ENCODE data around the gene PRKCE. TPM values are rescaled to one million over a fixed set of nuclear protein-coding genes. Genes with fewer than 3 reads are reported as not detected.
"Not testable (repeated sequence)": the region's sequence is repeated elsewhere in the genome, so short reads cannot be mapped to it uniquely, and the experiment has no call there.

PRKCE gene
- total RNA-seq, 1 experiment from 2014 or later = 4.9 TPM

DNA sequence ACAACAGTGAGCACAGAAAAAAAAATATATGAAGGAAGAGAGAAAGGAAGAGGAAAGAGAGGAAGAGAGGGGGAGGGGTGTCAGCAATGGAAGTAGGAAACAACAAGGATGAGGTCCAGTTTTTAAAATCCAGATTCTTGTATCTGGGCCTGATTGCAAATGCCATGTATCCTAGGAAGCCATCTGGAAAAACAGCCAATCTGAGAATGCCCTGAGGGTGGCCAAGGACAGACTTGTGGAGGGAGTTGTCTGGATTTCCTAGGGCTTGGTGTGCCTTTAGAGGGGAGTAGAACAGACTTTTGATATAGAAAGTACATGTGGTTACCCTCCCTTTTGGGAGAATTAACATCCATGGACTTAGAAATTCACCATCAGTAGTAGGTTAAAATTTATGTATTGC, 47.1 kb downstream of the PRKCE start:
- DNase-seq (ENCODE audit: low read depth) = peak; percentile 17

DNA sequence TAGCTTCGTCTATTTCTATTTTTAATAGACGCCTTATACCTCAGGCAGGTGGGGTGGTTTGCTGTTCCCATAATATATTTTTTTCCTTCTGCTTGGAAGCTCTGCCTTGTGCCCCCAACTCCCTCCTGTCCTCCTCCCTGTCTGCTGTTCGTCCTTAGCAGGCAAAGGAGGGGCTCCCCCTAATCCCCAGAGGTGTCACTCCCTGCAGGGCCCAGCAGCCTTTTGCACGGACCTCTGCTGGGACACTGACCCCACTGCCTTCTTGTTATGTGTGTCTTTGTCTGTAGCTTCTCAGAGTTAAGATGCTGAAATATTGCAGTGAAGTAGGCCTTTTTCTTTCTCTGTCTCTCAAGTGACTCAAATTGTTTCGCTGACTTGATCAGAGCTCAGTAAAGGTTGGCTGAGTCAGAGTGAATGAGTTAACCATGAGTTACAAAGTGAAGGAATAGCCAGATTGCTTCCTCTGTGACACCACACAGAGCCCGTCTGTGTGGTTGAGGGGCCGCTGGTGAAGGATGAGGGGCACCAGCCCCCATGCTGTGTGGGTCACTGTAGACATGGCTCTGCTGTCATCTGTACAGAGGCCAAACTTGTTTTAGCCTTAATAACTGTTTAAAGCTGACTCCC, 47.7 kb downstream of the PRKCE start:
- DNase-seq (ENCODE audit: low read depth) = peak; percentile 75

DNA sequence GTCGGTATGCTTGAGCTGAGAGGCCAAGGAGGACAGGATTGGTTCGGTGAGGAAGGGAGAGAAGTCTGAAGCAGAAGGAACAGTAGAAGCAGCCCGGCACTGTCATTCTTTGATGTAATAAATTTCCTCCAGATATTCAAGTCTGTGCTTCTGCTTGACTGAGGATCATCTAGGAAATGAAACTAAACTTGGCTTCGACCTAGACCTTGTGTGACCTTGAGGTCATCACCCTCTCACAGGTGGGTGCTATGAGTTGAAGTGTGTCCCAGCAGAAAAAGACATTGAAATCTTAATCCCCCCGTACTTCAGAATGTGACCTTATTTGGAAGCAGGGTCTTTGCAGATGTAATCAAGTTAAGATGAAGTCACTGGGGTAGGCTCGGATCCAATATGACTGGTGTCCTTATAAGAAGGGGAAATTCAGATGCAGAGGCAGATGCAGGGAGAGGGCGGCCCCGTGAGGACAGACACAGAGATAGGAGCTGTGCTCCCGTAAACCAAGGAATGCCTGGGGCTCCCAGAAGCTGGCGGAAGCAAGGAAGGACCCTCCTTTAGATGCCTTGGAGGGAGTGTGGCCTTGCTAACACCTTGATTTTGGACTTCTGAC, 49.0 kb downstream of the PRKCE start:
- DNase-seq (ENCODE audit: low read depth) = no peak

DNA sequence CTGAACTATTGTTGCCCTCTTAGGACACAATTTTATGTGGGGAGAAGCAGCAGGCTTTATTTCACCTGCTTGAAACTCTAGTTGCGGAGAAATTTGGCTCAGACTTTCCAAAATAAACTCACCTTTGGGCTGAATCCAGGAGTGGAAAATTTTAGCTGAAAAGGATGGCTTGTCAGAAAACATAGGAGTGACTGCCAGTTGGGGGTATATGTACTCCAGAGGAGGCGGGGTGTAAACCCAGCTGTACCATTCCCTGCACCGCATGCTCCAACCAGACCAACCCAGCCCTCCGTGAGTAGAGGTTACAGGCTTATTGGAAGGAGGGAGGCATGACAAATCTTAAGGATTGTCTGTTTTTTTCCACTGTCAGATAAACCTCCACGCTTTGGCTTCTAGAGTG, 53.8 kb downstream of the PRKCE start:
- no peak for DNase-seq (ENCODE audit: low read depth)

DNA sequence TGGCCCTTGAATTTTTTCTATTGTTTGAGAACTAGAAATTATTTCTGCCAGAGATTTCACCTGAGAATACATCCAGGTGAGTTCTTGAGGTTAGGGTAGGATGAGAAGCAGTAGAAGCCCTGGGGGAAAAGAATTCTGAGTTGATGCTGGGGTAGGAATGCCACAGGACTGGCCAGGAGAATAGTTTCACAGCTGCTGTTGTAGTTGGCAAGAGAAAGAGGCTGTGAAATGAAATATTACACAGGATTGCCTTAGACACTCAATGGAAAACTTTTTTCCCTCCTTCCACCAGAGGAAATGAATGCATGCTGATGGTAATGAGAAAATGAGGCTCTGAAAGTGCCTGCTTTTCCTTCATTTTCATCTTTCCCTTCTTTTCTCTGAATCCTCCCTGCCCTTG, 54.6 kb downstream of the PRKCE start:
- DNase-seq (ENCODE audit: low read depth) = no peak

DNA sequence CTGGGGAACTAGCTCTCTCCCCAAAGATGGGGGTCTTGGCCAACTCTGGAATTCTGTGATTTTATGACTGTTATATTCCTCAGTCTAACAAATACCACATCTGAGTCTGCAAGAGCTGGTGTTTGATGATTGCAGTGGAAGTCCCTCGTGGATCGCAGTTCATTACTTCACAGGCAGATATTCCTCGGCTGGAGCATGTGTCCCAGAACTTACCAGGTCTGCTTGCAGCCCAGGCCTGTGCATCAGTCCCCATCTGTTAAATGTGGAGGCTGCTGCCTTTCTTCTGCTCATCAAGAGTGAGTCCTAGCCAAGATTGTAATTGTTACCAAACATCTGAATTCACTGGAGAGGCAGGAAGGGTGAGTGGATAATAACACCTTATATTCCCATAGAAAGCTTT, 55.5 kb downstream of the PRKCE start:
- DNase-seq (ENCODE audit: low read depth) = no peak

DNA sequence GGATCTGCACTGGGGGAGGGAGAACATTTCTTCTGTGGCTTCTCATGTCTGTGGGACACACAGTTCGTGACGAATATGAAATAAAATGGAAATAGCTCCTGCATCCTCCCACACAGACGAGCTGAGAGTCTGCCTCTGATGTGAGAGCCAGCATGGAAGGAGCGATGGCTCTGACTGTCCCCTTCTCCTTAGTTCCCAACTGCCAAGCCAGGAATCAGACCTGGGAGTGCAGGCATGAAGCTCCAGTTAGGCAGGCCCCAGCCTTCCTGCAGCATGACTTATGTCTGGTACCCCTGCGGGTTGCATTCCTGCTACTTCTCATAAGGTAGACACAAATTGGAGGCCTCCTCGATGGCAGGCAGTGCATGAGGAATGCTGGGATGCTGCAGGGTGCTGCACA, 56.2 kb downstream of the PRKCE start:
- DNase-seq (ENCODE audit: low read depth) = no peak

DNA sequence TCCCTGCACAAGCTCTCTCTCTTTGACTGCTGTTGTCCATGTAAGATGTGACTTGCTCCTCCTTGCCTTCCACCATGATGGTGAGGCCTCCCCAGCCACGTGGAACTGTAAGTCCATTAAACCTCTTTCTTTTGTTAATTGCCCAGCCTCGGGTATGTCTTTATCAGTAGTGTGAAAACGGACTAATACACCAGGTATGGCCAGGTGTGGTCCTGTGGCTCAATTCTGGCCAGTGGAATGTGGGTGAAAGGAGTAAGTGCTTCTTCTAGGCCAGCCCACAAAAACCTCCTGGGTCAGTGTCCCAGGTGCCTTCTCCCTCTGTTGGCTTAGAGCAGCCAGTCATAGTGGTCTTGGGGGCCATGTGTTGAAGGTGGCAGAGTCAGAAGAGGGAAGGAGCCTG, 57.0 kb downstream of the PRKCE start:
- no peak for DNase-seq (ENCODE audit: low read depth)

DNA sequence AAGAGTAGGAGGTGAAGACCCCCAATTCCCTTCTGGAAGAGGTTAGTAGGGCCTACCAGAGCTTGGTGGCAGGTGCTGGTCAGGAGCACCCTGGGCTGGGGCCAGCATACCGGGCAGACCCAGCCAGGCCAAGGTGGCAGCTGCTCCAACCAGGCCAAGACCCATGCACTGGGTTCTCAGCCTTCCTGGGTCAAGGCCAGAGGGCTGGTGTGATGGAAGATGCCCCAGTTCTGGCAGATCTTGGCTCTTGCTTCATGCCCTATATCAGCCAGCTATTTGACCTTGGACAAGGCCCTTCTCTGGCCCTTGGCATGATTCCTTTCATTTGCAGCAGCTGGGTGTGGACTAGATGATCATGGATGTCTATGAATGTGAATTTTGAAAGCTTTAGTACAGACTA, 57.7 kb downstream of the PRKCE start:
- DNase-seq (ENCODE audit: low read depth) = no peak

DNA sequence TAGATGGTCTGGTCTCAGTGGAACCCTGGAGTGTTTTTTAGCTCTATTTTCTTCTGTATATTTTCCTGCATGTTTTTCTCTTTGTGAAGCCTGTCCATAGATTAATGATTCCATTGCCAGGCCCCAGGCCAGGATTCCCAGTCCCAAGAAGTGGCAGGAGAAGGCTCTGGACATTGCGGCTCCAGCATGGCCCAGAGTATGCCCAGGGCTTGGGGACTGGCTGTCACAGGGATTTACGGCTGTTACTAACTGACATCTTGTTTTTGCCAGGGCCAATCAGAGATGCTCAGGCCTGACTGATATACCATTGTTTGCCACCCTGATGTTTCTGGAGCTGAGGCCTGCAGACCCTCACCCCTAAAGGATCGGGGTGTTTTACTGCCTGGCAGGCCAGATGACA, 59.0 kb downstream of the PRKCE start:
- DNase-seq (ENCODE audit: low read depth) = no peak

DNA sequence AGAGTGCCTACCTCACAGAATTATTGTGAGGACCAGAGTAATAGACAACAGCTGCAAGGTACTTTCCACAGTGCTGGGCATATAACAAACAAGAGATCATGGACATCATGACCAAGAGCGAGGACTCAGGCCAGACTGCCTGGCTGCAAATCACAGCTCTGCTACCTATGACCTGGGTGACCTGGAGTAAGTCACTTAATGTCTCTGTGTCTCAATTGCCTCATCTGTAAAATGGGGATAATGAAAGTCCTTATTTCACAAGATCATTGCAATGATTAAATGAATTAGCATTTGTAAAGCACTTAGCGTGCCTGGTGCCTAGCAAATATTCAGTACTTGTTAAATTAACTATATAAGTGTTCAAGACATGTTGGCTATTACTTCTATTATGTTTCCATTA, 59.7 kb downstream of the PRKCE start:
- DNase-seq (ENCODE audit: low read depth) = no peak

DNA sequence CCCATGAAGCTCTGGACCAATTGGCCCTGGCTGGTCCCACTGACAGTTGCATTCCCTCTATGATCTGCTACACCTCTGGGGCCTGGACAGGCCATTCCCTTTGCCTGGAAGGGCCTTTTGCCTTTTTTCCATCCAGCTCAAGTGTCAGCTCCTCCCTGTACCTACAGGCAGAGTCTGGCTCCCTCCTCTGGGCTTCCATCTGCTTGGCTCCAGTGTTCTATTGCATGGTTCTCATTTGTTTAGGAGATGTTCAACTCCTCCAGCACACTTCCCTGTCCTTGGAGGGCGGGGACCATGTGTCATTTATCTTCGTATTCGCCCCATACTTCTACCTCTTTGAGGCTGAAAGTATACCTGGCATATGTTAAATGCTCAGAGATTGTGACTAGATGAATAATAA, 61.1 kb downstream of the PRKCE start:
- DNase-seq (ENCODE audit: low read depth) = no peak

DNA sequence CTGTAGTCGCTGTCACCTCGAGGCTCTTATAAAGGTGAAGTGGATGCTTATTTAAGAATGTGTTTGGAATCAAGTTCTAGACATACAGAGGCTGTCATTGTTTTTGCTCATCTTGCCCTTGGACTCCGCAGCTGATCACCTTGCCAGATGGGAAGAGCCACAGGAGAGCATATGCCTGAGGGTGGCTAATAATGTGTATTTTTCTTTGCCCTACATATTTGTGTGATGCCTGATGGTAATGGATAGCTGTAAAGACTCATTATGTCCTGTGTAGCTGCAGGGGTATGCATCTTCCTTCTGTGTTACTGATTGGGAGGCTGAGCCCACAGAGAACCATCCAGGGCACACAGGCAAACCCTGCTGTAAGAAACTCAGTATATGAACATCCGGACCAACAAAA, 61.7 kb downstream of the PRKCE start:
- DNase-seq (ENCODE audit: low read depth) = no peak

DNA sequence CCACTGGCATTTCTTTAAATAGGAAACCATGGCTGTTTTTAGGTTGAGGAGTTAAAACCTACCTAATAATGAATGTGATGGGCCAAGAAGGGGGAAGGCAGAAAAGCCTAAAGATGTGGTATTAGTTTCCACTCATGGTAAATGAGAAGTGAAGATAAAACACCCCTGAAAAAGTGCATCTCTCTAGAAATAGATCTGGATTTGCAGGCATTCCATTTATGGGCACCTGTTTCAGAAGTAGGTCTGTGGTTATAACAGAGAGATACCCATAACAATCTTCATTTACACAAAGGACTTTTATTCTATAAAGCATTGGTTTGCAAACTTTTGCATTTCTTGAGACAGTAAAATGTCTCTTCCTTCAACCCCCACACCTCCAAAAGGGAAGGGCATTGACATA, 62.1 kb downstream of the PRKCE start:
- no peak for DNase-seq (ENCODE audit: low read depth)

DNA sequence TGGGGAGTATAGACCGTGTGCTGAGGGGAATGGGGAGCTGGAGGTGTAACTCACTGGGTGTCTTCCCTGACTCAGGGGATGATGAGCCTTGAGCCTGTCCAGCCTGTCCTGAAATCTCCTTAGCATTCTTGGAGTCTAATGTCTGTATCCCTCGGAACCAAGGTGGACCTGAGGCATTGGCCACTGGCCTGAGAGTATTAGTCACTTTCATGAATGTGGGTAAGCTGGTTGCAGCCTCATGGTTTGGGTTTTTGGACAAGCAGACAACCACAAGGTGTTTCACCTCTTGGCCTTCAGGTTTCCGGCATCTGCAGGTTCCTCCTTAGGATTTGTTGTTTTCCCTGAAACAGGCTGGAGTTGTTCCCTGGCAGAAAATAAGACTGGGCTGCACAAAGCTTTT, 63.2 kb downstream of the PRKCE start:
- no peak for DNase-seq (ENCODE audit: low read depth)

DNA sequence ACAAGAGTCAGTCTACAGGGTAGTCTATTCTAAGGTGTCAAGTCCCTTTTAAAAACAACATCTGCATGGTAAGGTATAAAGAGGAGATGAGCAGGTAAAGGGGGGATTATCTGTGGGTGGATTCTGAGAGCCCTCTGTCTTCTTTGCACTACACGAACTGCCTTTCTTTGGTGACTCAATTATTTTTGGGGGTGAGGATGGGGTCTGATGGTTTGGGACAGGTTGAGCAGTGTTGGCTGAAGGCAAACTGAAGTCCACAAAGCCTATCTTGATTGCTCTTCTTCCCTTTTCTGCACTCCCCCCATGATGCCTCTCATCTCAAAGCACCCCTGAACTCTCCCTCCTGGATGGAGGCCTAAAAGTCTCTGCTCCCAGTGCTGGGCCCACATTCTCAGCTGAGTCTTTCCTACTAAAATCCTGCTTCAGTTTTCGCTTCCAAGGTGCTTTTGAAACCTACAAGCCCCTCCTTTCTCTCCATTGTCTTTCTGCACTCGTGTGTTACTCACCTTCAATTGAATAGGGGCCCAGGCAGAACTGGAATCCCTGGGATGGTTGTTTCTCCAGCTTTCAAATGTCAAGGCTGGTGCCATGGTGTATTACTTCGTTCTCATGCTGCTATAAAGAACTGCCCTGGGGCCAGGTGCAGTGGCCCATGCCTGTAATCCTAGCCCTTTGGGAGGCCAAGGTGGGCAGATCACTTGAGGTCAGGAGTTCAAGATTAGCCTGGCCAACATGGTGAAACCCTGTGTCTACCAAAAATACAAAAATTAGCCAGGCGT, 64.3 kb downstream of the PRKCE start:
- no peak for DNase-seq (ENCODE audit: low read depth)

DNA sequence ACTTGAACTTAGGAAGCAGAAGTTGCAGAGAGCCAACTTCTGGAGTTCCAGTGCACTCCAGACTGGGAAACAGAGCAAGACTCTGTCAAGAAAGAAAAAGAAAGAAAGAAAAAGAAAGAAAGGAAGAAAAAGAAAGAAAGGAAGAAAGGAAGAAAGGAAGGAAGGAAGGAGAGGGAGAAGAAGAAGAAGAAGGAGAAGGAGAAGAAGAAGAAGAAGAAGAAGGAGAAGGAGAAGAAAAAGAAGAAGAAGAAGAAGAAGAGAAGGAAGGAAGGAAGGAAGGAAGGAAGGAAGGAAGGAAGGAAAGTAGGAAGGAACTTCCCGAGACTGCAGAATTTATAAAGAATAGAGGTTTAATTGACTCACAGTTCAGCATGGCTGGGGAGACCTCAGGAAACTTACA, 65.0 kb downstream of the PRKCE start:
- DNase-seq (ENCODE audit: low read depth) = not testable (repeated sequence)

DNA sequence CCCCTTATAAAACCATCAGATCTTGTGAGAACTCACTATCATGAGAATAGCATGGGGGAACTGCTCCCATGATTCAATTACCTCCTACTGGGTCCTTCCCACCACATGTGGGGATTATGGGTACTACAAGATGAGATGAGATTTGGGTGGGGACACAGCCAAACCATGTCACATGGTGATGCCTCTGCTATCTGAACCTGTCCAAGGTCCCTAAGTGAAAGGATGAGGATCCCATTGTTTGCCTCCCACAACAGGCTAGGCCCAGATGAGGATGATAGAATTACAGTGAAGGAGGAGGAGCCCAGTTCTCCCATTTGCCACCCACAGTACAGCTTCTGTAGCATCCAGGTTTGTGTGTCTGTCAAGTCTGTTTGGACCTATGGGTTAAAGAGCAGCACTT, 65.4 kb downstream of the PRKCE start:
- DNase-seq (ENCODE audit: low read depth) = no peak

DNA sequence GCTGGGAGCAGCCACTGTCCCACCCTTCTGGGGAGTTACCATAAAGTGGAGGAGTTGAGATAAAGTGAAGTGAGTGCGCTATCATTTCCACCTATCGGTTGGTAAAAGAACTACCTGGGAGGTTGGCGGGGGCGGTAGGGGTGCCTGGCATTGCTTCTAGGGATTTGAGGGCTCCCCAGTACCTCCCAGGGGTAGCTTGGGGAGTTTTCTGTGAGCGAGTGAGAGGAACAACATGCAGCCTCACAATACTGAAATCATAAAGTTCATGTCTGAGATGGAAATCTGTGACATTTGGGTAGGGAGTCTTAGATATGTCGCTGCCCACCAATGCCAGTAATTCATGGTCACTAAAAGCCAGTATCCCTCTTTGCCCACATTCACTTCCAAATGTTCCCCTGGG, 68.7 kb downstream of the PRKCE start:
- no peak for DNase-seq (ENCODE audit: low read depth)

DNA sequence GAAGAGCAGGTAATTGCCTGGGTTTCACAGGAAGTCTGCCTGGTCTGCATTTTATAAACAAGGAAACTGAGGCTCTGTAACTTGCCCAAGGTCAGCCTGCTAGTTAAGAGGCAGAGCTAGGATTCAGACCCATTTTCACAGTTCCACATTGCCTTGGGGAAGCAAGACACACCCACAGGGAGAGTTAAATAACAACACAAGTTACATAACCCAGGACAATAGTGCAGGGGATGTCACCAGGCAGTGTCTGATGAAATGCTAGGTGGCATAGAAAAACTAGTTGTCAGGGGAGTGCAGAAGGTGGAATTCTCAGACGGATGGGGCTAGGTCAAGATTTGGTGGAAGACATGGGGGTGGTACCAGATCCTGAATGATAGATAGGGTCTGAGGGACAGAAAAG, 69.7 kb downstream of the PRKCE start:
- no peak for DNase-seq (ENCODE audit: low read depth)

DNA sequence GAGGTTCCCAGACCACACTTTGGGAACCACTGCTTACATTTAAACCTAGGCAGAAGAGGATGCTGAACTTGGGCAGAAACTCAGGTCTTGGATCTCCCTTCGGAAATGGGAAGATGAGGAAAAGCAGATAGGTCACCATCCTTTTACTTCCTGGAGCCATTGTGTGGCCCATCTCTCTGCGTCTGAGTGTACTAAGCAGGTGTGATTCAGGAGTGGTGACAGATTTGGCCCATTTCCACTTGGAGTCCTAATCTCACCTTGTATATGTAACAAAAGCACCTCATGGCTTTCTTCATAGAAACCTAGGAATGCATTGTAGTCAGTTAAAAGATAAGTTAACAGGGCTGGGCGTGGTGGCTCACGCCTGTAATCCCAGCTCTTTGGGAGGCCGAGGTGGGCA, 71.0 kb downstream of the PRKCE start:
- DNase-seq (ENCODE audit: low read depth) = no peak

DNA sequence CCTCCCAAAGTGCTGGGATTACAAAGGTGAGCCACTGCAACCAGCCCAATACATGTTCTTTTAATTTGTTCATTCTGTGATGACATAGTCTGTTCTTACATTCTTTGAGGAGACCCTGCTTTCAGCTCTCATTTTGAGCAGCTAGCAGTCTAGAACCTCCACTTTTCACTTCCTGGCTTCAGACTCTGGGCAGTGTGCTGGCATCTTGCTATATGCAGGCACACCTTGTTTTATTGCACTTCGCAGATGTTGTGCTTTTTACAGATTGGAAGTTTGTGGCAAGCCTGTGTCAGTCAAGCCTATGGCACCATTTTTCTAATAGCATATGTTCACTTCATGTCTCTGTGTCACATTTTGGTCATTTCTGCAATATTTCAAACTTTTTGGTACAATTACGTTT, 72.4 kb downstream of the PRKCE start:
- no peak for DNase-seq (ENCODE audit: low read depth)

DNA sequence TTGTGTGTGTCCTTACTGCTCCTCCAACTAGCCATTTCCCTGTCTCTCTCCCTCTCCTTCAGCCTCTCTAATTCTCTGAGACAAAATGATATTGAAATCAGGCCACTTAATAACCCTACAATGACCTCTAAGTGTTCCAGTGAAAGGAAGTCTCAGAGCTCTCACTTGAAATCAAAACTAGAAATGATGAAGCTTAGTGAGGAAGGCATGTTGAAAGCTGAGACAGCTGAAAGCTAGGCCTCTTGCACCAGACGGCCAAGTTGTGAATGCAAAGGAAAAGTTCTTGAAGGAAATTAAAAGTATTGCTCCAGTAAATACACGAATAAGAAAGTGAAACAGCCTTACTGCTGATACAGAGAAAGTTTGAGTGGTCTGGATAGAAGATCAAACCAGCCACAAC, 72.9 kb downstream of the PRKCE start:
- no peak for DNase-seq (ENCODE audit: low read depth)

All from Daoy (cell line).